ENCODE results near the gene FBXL12. TPM values are rescaled to one million over a fixed set of nuclear protein-coding genes. Genes with fewer than 3 reads are reported as not detected.

FBXL12 gene
- total and polyA plus RNA-seq, 4 donors, result 10.0 to 11.7 (median 10.3) TPM

- TF ChIP-seq, protein P1, sequence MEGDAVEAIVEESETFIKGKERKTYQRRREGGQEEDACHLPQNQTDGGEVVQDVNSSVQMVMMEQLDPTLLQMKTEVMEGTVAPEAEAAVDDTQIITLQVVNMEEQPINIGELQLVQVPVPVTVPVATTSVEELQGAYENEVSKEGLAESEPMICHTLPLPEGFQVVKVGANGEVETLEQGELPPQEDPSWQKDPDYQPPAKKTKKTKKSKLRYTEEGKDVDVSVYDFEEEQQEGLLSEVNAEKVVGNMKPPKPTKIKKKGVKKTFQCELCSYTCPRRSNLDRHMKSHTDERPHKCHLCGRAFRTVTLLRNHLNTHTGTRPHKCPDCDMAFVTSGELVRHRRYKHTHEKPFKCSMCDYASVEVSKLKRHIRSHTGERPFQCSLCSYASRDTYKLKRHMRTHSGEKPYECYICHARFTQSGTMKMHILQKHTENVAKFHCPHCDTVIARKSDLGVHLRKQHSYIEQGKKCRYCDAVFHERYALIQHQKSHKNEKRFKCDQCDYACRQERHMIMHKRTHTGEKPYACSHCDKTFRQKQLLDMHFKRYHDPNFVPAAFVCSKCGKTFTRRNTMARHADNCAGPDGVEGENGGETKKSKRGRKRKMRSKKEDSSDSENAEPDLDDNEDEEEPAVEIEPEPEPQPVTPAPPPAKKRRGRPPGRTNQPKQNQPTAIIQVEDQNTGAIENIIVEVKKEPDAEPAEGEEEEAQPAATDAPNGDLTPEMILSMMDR (IDR thresholded peaks at IDR 0.05; ENCODE audit: low read depth, low read length, missing input control), result no peak
- TF ChIP-seq SP1 (IDR thresholded peaks at IDR 0.05), result no peak
- no peak for TF ChIP-seq MAX (IDR thresholded peaks at IDR 0.05)
- TF ChIP-seq YY1 (IDR thresholded peaks at IDR 0.05), result no peak
- TF ChIP-seq HNF4G (IDR thresholded peaks at IDR 0.05), result no peak
Observed at GRCh38 chr19:9808855-9809824, 9.7 kb downstream of the FBXL12 start (continued).

DNA sequence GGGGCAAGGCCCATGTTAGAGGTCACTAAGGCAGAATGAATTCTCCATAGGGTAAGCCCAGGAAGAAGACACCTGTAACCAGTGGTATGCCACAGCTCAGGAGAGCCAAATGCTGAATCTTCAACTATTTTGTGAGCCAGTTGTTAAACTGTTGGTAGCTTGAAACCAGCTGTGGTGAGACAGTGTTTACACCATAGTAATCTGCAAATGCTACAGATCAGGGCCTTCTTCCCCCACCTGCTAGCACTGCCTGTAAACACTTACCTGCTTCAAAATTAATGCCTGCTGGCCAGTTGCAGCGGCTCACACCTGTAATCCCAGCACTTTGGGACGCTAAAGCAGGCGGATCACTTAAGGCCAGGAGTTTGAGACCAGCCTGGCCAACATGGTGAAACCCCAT is 12.1 kb downstream of the FBXL12 start:
- no peak overlapping the region for H3K9ac ChIP-seq (ENCODE audit: low read depth in 1 of 2, low read length in 2 of 2)
- no peaks in the 10 kb centered on the region for H3K4me1 ChIP-seq (ENCODE audit: control insufficient read depth in 4 of 4, insufficient read depth in 4 of 4, low read length in 3 of 4)
- WGBS, result 94% methylated on average over 3 of the region's 3 CpGs
- H3K27me3 ChIP-seq (ENCODE audit: control insufficient read depth in 4 of 4, insufficient read depth in 4 of 4, low read length in 3 of 4), result no peaks in the 10 kb centered on the region
- H3K9me3 ChIP-seq (ENCODE audit: control insufficient read depth in 4 of 4, low read length in 3 of 4), result no peaks in the 10 kb centered on the region
- H3K36me3 ChIP-seq (ENCODE audit: control insufficient read depth in 4 of 4, insufficient read depth in 3 of 4, low read depth in 1 of 4, low read length in 3 of 4), result peaks cover 3 to 39% (median 22%) of the 10 kb centered on the region in 4 donors
- no peak overlapping the region for H3K27ac ChIP-seq (ENCODE audit: low read depth in 1 of 2, low read length in 2 of 2)
- DNase-seq (ENCODE audit: low spot score), result no peak
- no peak overlapping the region for H3K4me3 ChIP-seq (ENCODE audit: low read depth in 1 of 3, low read length in 3 of 3)
- no peak for TF ChIP-seq SP1 (IDR thresholded peaks at IDR 0.05)
- no peak for TF ChIP-seq FOXA2 (IDR thresholded peaks at IDR 0.05)
- no peak for TF ChIP-seq NR2F2 (IDR thresholded peaks at IDR 0.05)
- no peak for TF ChIP-seq JUND (IDR thresholded peaks at IDR 0.05)
- TF ChIP-seq HNF4G (IDR thresholded peaks at IDR 0.05), result no peak
- no peak for TF ChIP-seq EGR1 (IDR thresholded peaks at IDR 0.05; ENCODE audit: low read depth in 2 of 2)
- TF ChIP-seq RXRA (IDR thresholded peaks at IDR 0.05), result no peak
- TF ChIP-seq, protein P1 (IDR thresholded peaks at IDR 0.05; ENCODE audit: low read depth, low read length, missing input control), result no peak
- no peak for TF ChIP-seq HNF4A (conservative IDR thresholded peaks at IDR 0.05)
- no peak for TF ChIP-seq YY1 (IDR thresholded peaks at IDR 0.05)
- TF ChIP-seq TAF1 (conservative IDR thresholded peaks at IDR 0.05), result no peak
- TF ChIP-seq ATF3 (IDR thresholded peaks at IDR 0.05), result no peak
- no peak for TF ChIP-seq REST (IDR thresholded peaks at IDR 0.05)
- no peak for TF ChIP-seq FOXA1 (IDR thresholded peaks at IDR 0.05)
- no peak for TF ChIP-seq MAX (IDR thresholded peaks at IDR 0.05)
- TF ChIP-seq GABPA (IDR thresholded peaks at IDR 0.05 in 1 of 2, conservative IDR thresholded peaks at IDR 0.05 in 1 of 2), result no peak
- TF ChIP-seq RAD21 (IDR thresholded peaks at IDR 0.05), result no peak
- no peak for TF ChIP-seq ZBTB33 (IDR thresholded peaks at IDR 0.05)

Data from liver (tissue), 9 donors.